ENCODE data around the gene MBD4. TPM values are rescaled to one million over a fixed set of nuclear protein-coding genes. Genes with fewer than 3 reads are reported as not detected.

Gene MBD4
- total and polyA plus RNA-seq, 4 donors, result 16.7 to 49.8 (median 36.2) TPM

- H3K9me3 ChIP-seq (ENCODE audit: control insufficient read depth in 4 of 4, insufficient read depth in 3 of 4, low read length in 3 of 4), result no peaks in the 10 kb centered on the region
- H3K9ac ChIP-seq (ENCODE audit: insufficient read depth in 1 of 2, low read length in 2 of 2), result no peak overlapping the region
- H3K27ac ChIP-seq (ENCODE audit: low read depth in 1 of 2, low read length in 1 of 2), result no peak overlapping the region
- TF ChIP-seq, protein P1, sequence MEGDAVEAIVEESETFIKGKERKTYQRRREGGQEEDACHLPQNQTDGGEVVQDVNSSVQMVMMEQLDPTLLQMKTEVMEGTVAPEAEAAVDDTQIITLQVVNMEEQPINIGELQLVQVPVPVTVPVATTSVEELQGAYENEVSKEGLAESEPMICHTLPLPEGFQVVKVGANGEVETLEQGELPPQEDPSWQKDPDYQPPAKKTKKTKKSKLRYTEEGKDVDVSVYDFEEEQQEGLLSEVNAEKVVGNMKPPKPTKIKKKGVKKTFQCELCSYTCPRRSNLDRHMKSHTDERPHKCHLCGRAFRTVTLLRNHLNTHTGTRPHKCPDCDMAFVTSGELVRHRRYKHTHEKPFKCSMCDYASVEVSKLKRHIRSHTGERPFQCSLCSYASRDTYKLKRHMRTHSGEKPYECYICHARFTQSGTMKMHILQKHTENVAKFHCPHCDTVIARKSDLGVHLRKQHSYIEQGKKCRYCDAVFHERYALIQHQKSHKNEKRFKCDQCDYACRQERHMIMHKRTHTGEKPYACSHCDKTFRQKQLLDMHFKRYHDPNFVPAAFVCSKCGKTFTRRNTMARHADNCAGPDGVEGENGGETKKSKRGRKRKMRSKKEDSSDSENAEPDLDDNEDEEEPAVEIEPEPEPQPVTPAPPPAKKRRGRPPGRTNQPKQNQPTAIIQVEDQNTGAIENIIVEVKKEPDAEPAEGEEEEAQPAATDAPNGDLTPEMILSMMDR (IDR thresholded peaks at IDR 0.05; ENCODE audit: control extremely low read depth, extremely low read depth), result no peak
- H3K4me1 ChIP-seq (ENCODE audit: control insufficient read depth in 5 of 5, insufficient read depth in 5 of 5, low read length in 5 of 5), result peaks cover 0 to 6% (median 0%) of the 10 kb centered on the region in 5 donors
- 80 to 100% methylated on average over 1 of the region's 1 CpG for WGBS, 2 donors
- H3K27me3 ChIP-seq (ENCODE audit: control insufficient read depth in 3 of 3, insufficient read depth in 3 of 3, low read length in 2 of 3), result no peaks in the 10 kb centered on the region
- no peak overlapping the region for H3K4me3 ChIP-seq
- H3K36me3 ChIP-seq (ENCODE audit: control insufficient read depth in 4 of 4, insufficient read depth in 4 of 4, low read length in 4 of 4), result peaks cover 4 to 39% (median 17%) of the 10 kb centered on the region in 4 donors
- DNase-seq, result no peak
- ATAC-seq (ENCODE audit: insufficient read depth, low FRiP score), result no peak
These were observed 28.2 kb upstream of the MBD4 start for GRCh38 chr3:129467932-129468331.

DNA sequence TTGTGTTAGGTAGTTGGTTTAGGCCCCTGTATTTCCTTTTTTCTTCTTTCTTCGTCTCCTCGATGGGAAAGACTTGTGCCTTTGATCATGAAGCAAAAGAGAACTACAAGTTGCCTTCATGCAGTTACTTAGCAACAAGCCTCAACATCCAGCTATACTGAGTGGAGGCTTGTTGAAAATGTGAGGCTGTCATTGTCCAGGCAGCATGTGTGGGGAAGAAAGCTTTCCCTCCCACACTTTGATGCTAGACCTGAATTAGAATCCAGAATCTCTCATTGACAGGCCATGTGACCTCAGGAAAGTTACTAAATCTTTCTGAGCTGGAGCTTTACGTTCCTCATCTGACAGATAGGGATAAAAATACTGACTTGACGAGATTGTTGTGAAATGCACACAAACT lies 24.0 kb upstream of the MBD4 start:
- Histone ChIP-seq H3K27me3 (ENCODE audit: control insufficient read depth in 3 of 3, insufficient read depth in 3 of 3, low read length in 2 of 3) (no peaks in the 10 kb centered on the region), H3K9ac (ENCODE audit: insufficient read depth in 1 of 2, low read length in 2 of 2) (no peak overlapping the region), H3K4me1 (ENCODE audit: control insufficient read depth in 5 of 5, insufficient read depth in 5 of 5, low read length in 5 of 5) (no peaks in the 10 kb centered on the region), H3K4me3 (no peak overlapping the region), H3K9me3 (ENCODE audit: control insufficient read depth in 4 of 4, insufficient read depth in 3 of 4, low read length in 3 of 4) (no peaks in the 10 kb centered on the region), H3K27ac (ENCODE audit: low read depth in 1 of 2, low read length in 1 of 2) (peak overlapping the region in 1 of 2 donors; percentile 23), H3K36me3 (ENCODE audit: control insufficient read depth in 4 of 4, insufficient read depth in 4 of 4, low read length in 4 of 4) (peaks cover 4 to 48% (median 18%) of the 10 kb centered on the region in 4 donors)
- WGBS, 2 donors, result 68 to 79% methylated on average over 4 of the region's 4 CpGs
- ATAC-seq (ENCODE audit: insufficient read depth, low FRiP score), result no peak
- TF ChIP-seq, protein P1 (IDR thresholded peaks at IDR 0.05; ENCODE audit: control extremely low read depth, extremely low read depth), result no peak
- DNase-seq, result no peak

GRCh38 chr3:129463094-129463493 lies 23.3 kb upstream of the MBD4 start:
- H3K27me3 ChIP-seq (ENCODE audit: control insufficient read depth in 3 of 3, insufficient read depth in 3 of 3, low read length in 2 of 3), result no peaks in the 10 kb centered on the region
- no peak for DNase-seq
- no peak overlapping the region for H3K4me3 ChIP-seq
- ATAC-seq (ENCODE audit: insufficient read depth, low FRiP score), result no peak
- TF ChIP-seq, protein P1 (IDR thresholded peaks at IDR 0.05; ENCODE audit: control extremely low read depth, extremely low read depth), result no peak
- WGBS, 2 donors, result 97 to 99% methylated on average over 3 of the region's 3 CpGs
- no peaks in the 10 kb centered on the region for H3K4me1 ChIP-seq (ENCODE audit: control insufficient read depth in 5 of 5, insufficient read depth in 5 of 5, low read length in 5 of 5)
- H3K9ac ChIP-seq (ENCODE audit: insufficient read depth in 1 of 2, low read length in 2 of 2), result no peak overlapping the region
- peaks cover 4 to 44% (median 19%) of the 10 kb centered on the region in 4 donors for H3K36me3 ChIP-seq (ENCODE audit: control insufficient read depth in 4 of 4, insufficient read depth in 4 of 4, low read length in 4 of 4)
- H3K27ac ChIP-seq (ENCODE audit: low read depth in 1 of 2, low read length in 1 of 2), result peak overlapping the region in 1 of 2 donors; percentile 76
- H3K9me3 ChIP-seq (ENCODE audit: control insufficient read depth in 4 of 4, insufficient read depth in 3 of 4, low read length in 3 of 4), result no peaks in the 10 kb centered on the region

- no peak overlapping the region for H3K9ac ChIP-seq (ENCODE audit: insufficient read depth in 1 of 2, low read length in 2 of 2)
- no peaks in the 10 kb centered on the region for H3K27me3 ChIP-seq (ENCODE audit: control insufficient read depth in 3 of 3, insufficient read depth in 3 of 3, low read length in 2 of 3)
- 82 to 93% methylated on average over 3 of the region's 3 CpGs for WGBS, 2 donors
These were observed 22.7 kb upstream of the MBD4 start for GRCh38 chr3:129462361-129462968.

More at GRCh38 chr3:129462361-129462968, 22.7 kb upstream of the MBD4 start:
- ATAC-seq (ENCODE audit: insufficient read depth, low FRiP score), result no peak
- H3K27ac ChIP-seq (ENCODE audit: low read depth in 1 of 2, low read length in 1 of 2), result peak overlapping the region in 1 of 2 donors; percentile 76
- H3K4me1 ChIP-seq (ENCODE audit: control insufficient read depth in 5 of 5, insufficient read depth in 5 of 5, low read length in 5 of 5), result no peaks in the 10 kb centered on the region
- no peaks in the 10 kb centered on the region for H3K9me3 ChIP-seq (ENCODE audit: control insufficient read depth in 4 of 4, insufficient read depth in 3 of 4, low read length in 3 of 4)
- H3K36me3 ChIP-seq (ENCODE audit: control insufficient read depth in 4 of 4, insufficient read depth in 4 of 4, low read length in 4 of 4), result peaks cover 4 to 43% (median 18%) of the 10 kb centered on the region in 4 donors
- TF ChIP-seq, protein P1 (IDR thresholded peaks at IDR 0.05; ENCODE audit: control extremely low read depth, extremely low read depth), result no peak
- no peak overlapping the region for H3K4me3 ChIP-seq
- no peak for DNase-seq
